GM21737 (cell line): ENCODE data around the gene LPCAT3.
A peak's percentile ranks its signal among the peaks of the same experiment; 100 is the strongest.
"Not testable (repeated sequence)": the region's sequence is repeated elsewhere in the genome, so short reads cannot be mapped to it uniquely, and the experiment has no call there.

ENCODE experiments used
- ATAC-seq: cut with Tn5 transposase; IDR thresholded peaks from one replicate; pipeline ENCODE4 v1.9.1; 2021; ENCODE audit warnings: mild to moderate bottlenecking, moderate library complexity; ENCODE audit not compliant: unreplicated experiment

Gene LPCAT3

GRCh38 chr12:7018350-7019042 lies at the start of gene LPCAT3:
Gene LPCAT3, minus strand, starts transcription at chr12:7018476. Its CDS starts 52 bp downstream, at chr12:7018424.
- peak; percentile 91 for ATAC-seq

GRCh38 chr12:7067096-7067495 lies 48.8 kb upstream of the LPCAT3 start:
- ATAC-seq, result no peak

- ATAC-seq, result no peak
Measured at GRCh38 chr12:7066596-7066995, 48.3 kb upstream of the LPCAT3 start.

- ATAC-seq, result no peak
Measured at GRCh38 chr12:7065073-7065623, 46.9 kb upstream of the LPCAT3 start.

- no peak for ATAC-seq
Measured at GRCh38 chr12:7064516-7064915, 46.2 kb upstream of the LPCAT3 start.

GRCh38 chr12:7061596-7061995 lies 43.3 kb upstream of the LPCAT3 start:
- no peak for ATAC-seq

DNA sequence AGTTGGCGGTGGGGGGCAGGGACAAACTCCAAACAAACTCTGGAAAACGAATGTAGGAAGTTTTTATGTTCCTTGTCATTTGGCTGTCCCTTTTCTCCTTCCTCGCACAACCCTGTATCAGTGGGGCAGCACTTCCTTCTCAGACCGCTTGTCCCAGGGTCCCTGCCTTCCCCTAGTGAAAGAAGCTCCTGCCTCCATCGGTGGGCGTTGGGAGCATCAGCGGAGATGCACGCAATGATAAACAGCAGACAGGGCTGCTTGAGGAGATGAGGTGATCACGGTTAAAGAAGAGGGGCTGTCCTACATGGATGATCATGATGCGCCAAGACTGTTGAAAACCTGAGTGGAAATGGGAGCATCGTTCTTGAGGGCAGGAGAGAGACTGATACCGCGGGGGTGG lies 42.9 kb upstream of the LPCAT3 start:
- no peak for ATAC-seq

DNA sequence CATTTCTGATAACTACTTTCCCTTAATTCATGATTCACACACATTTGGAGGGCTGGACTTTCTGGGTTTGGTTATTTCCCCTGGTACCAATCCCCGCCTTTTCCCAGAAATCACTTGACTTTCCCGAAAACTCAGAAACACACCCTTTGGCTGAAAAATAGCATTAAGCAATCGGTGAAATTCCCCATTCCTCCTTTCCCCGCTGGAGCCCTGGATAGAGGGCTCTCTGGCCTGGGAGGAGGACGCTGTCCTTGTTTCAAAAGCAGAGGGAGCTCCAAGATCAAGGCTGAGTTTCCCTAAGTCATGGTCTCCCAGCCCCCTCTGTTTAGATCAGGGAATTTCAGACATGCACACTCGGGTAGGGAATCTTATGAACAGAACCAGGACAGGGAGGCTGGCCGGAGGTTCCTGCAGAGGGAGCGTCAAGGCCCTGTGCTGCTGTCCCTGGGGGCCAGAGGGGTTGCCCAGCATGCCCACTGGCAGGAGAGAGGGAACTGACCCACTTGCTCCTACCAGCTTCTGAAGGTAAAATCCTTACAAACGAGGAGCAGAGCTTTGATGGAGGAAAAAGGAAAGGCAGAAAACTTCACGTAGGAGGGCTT lies 42.2 kb upstream of the LPCAT3 start, which contains the start of gene C1S:
TSS of gene C1S (plus strand) at position 366 of the 602 bp plus-strand sequence. CDS start 1,195 bp downstream, outside the sequence.
- ATAC-seq, result no peak

- no peak for ATAC-seq
Measured at GRCh38 chr12:7059780-7060179, 41.5 kb upstream of the LPCAT3 start.

DNA sequence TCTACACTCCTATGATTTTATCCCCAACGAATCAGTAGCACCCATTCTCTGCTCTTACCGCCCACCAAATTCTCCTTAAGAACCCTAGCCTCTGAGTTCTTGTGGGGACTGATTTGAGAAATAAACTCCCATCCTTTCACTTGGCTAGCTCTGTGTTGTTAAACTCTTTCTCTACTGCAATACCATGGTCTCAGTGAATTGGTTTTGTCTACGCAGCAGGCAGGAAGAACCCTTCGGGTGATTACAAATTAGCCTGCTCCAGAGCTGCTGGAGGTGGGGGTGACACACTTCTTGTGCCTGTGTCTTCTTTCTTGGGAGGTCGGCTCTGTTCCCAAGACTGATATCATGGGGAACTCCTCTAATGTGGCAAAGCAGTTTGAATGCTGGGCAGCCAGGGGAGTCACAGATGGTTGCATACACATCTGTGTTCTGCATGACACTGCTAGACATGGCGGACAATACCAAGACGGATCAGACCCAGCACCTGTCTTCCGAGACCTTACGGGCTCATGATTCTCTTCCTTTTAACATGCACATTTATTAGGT lies 40.6 kb upstream of the LPCAT3 start:
- no peak for ATAC-seq

DNA sequence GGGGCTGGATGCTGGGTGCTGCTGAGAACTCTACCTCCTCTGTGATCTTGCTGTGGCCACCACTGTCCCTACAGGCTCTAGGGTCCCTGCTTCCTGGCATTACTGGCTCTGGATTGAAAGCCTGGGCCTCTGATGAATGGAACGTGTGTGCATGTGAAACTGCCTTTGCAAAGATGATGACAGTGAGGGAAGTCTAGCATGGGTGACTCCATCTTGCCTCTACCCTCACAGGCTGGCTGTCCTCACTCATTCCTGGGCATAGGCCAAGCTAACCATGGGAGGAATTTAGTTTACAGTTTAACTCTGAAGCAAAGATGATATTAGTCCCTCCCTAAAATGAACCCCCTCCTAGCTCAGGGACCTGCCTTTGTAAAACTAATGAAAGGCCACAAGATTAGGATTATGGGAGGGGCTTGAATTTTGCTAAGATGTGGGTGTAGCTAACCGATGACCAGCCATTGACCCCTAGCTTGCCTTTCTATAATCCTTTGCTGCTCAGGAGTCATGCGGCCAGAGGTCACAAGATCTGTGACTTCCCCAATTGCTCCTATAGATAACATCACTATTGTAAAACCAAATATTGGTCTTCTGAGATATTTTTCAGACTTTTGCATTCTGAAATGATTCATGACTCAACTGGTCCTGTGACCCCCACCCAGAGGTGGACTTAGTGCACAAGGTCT lies 40.0 kb upstream of the LPCAT3 start:
- ATAC-seq, result no peak

- ATAC-seq, result not testable (repeated sequence)
Measured at GRCh38 chr12:7055736-7056135, 37.5 kb upstream of the LPCAT3 start.

- no peak for ATAC-seq
Measured at GRCh38 chr12:7054925-7055324, 36.6 kb upstream of the LPCAT3 start.

GRCh38 chr12:7049973-7050372 lies 31.7 kb upstream of the LPCAT3 start:
- not testable (repeated sequence) for ATAC-seq

DNA sequence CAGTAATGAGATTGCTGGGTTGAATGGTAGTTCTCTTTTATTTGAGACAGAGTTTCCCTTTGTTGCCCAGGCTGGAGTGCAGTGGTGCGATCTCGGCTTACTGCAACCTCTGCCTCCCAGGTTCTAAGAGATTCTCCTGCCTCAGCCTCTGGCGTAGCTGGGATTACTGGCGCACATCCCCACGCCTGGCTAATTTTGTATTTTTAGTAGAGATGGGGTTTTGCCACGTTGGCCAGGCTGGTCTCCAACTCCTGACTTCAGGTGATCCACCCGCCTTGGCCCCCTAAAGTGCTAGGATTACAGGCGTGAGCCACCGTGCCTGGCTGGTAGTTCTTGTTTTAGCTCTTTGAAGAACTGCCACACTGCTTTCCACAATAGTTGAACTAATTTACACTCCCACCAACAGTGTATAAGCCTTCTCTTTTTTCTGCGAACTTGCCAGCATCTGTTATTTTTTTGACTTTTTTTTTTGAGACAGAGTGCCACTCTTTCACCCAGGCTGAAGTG lies 31.2 kb upstream of the LPCAT3 start:
- ATAC-seq, result not testable (repeated sequence)

DNA sequence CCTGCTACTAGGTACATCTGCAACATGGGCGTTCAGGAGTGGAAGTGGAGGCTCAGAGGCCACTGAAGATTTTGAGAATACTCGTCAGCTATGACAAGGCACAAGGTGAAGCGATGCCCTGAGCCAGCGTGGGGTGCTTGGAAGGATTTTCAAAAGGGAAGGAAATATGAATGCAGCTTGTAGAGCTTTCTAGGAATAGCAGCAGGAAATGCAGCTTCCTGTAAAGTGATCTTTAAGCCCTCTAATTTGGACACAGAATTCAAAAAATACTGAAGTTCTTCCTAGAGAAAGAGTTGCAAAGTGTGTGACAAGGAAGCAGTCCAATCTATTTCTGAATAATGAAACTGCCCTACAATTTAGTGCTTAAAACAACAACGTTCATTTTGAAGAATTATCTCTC lies 29.0 kb upstream of the LPCAT3 start:
- ATAC-seq, result no peak

GRCh38 chr12:7046383-7047105 lies 28.3 kb upstream of the LPCAT3 start:
- no peak for ATAC-seq

- no peak for ATAC-seq
Measured at GRCh38 chr12:7045913-7046312, 27.6 kb upstream of the LPCAT3 start.

- no peak for ATAC-seq
Measured at GRCh38 chr12:7042842-7043241, 24.6 kb upstream of the LPCAT3 start.

- ATAC-seq, result no peak
Measured at GRCh38 chr12:7039403-7039802, 21.1 kb upstream of the LPCAT3 start.

- no peak for ATAC-seq
Measured at GRCh38 chr12:7038591-7038990, 20.3 kb upstream of the LPCAT3 start.
